A673 (cell line): Measurements from ENCODE around the gene BCL6.

Experiments
- CTCF ChIP-seq: fragments of 300-800, 200-600 bp; sonication (generic); conservative IDR thresholded peaks from 2 replicates; pipeline ENCODE4 v1.5.1; 2017; ENCODE audit warnings: low read depth, mild to moderate bottlenecking, antibody characterized with exemption, low read length, moderate library complexity, mixed read lengths
- EZH2 ChIP-seq: fragments of 200-600 bp; sonication (generic); IDR thresholded peaks from 2 replicates; pipeline ENCODE4 v1.6.1; 2017; ENCODE audit warnings: borderline replicate concordance, low read depth, mild to moderate bottlenecking, mixed read lengths, antibody characterized with exemption, low read length; ENCODE audit not compliant: poor library complexity, severe bottlenecking

- no peak for TF ChIP-seq CTCF
- TF ChIP-seq EZH2 = no peak
Observed at GRCh38 chr3:187763850-187764648, 18.8 kb upstream of the BCL6 start.
